CD14-positive monocyte (primary cell): ENCODE results near the gene RFLNA. TPM values are rescaled to one million over a fixed set of nuclear protein-coding genes. Genes with fewer than 3 reads are reported as not detected.

Experiments used
- DNase-seq, 3 donors: peaks; one replicate each; pipeline ENCODE4 v3.0.0-alpha.2; 2011 to 2022
- H2AFZ ChIP-seq: 2 replicates; pipeline ENCODE4 v1.6.0; 2012; ENCODE audit warnings: mild to moderate bottlenecking, low read depth, low read length, inconsistent platforms; ENCODE audit not compliant: insufficient read depth, poor library complexity, severe bottlenecking
- H3K27ac ChIP-seq, 2 donors: 1 replicate in 1 of 2; 2 replicates in 1 of 2; pipeline ENCODE4 v1.5.1; 2012 to 2013; ENCODE audit warnings: low read length in 2 of 2, control low read depth in 1 of 2, inconsistent platforms in 1 of 2, low read depth in 1 of 2, mild to moderate bottlenecking in 1 of 2
- H3K27me3 ChIP-seq, 2 donors: one replicate each; pipeline versions ENCODE4 v1.6.0 to v1.6.1; 2011 to 2013; ENCODE audit warnings: low read length in 2 of 2; ENCODE audit not compliant: control insufficient read depth in 2 of 2, insufficient read depth in 2 of 2
- H3K36me3 ChIP-seq, 2 donors: replicated peaks in 1 of 2; 1 replicate in 1 of 2; 2 replicates in 1 of 2; pipeline versions ENCODE4 v1.5.1 to v1.6.1; 2012 to 2013; ENCODE audit warnings: low read length in 2 of 2, control low read depth in 1 of 2, inconsistent platforms in 1 of 2, mild to moderate bottlenecking in 1 of 2; ENCODE audit not compliant: insufficient read depth in 2 of 2, control insufficient read depth in 1 of 2
- H3K4me1 ChIP-seq, 2 donors: 1 replicate in 1 of 2; 2 replicates in 1 of 2; pipeline versions ENCODE4 v1.5.1 to v1.6.1; 2012 to 2013; ENCODE audit warnings: low read length in 2 of 2, control low read depth in 1 of 2, inconsistent platforms in 1 of 2, mild to moderate bottlenecking in 1 of 2, moderate library complexity in 1 of 2; ENCODE audit not compliant: insufficient read depth in 2 of 2, control insufficient read depth in 1 of 2
- H3K4me2 ChIP-seq: replicated peaks from 2 replicates; pipeline ENCODE3; 2012; ENCODE audit warnings: low read length, moderate library complexity, mild to moderate bottlenecking; ENCODE audit not compliant: poor library complexity, severe bottlenecking; ENCODE audit errors: extremely low read depth
- H3K4me3 ChIP-seq, 3 experiments: fragments of 200-600 bp in 1 of 3; sonication (generic) in 1 of 3; replicated peaks in 1 of 3; 1 replicate in 2 of 3; 2 replicates in 1 of 3; pipeline ENCODE4 v1.5.1; 2011 to 2013; ENCODE audit warnings: low read length in 3 of 3, mild to moderate bottlenecking in 3 of 3, control low read depth in 2 of 3, low read depth in 2 of 3, inconsistent platforms in 1 of 3, moderate library complexity in 1 of 3
- H3K79me2 ChIP-seq: 2 replicates; pipeline ENCODE4 v1.6.0; 2012; ENCODE audit warnings: mild to moderate bottlenecking, control low read depth, inconsistent platforms, low read length, moderate library complexity; ENCODE audit not compliant: insufficient read depth
- H3K9ac ChIP-seq: 2 replicates; pipeline ENCODE4 v1.6.0; 2017; ENCODE audit warnings: low read length, mild to moderate bottlenecking; ENCODE audit not compliant: insufficient read depth, poor library complexity, severe bottlenecking
- H3K9me3 ChIP-seq, 2 donors: replicated peaks in 1 of 2; 1 replicate in 1 of 2; 2 replicates in 1 of 2; pipeline versions ENCODE4 v1.5.1 to v1.6.1; 2012 to 2013; ENCODE audit warnings: low read length in 2 of 2, control low read depth in 1 of 2; ENCODE audit not compliant: control insufficient read depth in 1 of 2, insufficient read depth in 1 of 2
- H4K20me1 ChIP-seq: 2 replicates; pipeline ENCODE4 v1.6.0; 2012; ENCODE audit warnings: mild to moderate bottlenecking, low read length, control low read depth, moderate library complexity; ENCODE audit not compliant: insufficient read depth
- H3K27ac Mint-ChIP-seq, 7 donors: one replicate each; pipeline ENCODE4 v1.8.0; 2020; ENCODE audit warnings: mild to moderate bottlenecking in 7 of 7, mixed read lengths in 7 of 7, moderate library complexity in 6 of 7, inconsistent platforms in 2 of 7
- H3K27me3 Mint-ChIP-seq, 3 donors: one replicate each; pipeline ENCODE4 v1.8.0; 2021 to 2022; ENCODE audit warnings: low read depth in 3 of 3, mild to moderate bottlenecking in 3 of 3, mixed read lengths in 3 of 3, moderate library complexity in 3 of 3, inconsistent platforms in 1 of 3
- H3K36me3 Mint-ChIP-seq, 2 donors: one replicate each; pipeline ENCODE4 v1.8.0; 2020; ENCODE audit warnings: mixed read lengths in 2 of 2, inconsistent platforms in 1 of 2, mild to moderate bottlenecking in 1 of 2
- H3K4me1 Mint-ChIP-seq: one replicate; pipeline ENCODE4 v1.8.0; 2020; ENCODE audit warnings: mild to moderate bottlenecking, mixed read lengths
- H3K4me3 Mint-ChIP-seq, 2 donors: one replicate each; pipeline ENCODE4 v1.8.0; 2020; ENCODE audit warnings: mild to moderate bottlenecking in 2 of 2, mixed read lengths in 2 of 2, moderate library complexity in 1 of 2
- H3K9me3 Mint-ChIP-seq, 7 donors: one replicate each; pipeline ENCODE4 v1.8.0; 2020 to 2022; ENCODE audit warnings: mixed read lengths in 7 of 7, mild to moderate bottlenecking in 6 of 7, moderate library complexity in 6 of 7, inconsistent platforms in 2 of 7
- CTCF ChIP-seq: fragments of 200-600 bp; IDR thresholded peaks from one replicate; pipeline ENCODE4 v1.8.0; 2022; ENCODE audit warnings: antibody characterized with exemption, mild to moderate bottlenecking
- WGBS: methylation state at CpG from one replicate; pipeline ENCODE4 v1.1.5; 2013; ENCODE audit warnings: missing lambda C conversion rate; ENCODE audit not compliant: insufficient coverage; 5-methylcytosine and 5-hydroxymethylcytosine counted together
- intact Hi-C, 2 donors: fragments of 100-400 bp; cut with micrococcal nuclease; formaldehyde crosslinking; loops; one replicate each; pipeline versions ENCODE4 v1.15.0 to v1.15.1; 2023
- polyA plus RNA-seq, 3 donors: library from polyadenylated mRNA; depleted of rRNA in 1 of 3; unstranded in 2 of 3; stranded (reverse) in 1 of 3; fragments of 300-500 nt in 2 of 3; fragments of >200 nt in 1 of 3; fragmentation: Illumina TruSeq in 2 of 3; gene quantifications; 1 replicate in 2 of 3; 2 replicates in 1 of 3; pipeline ENCODE4 v1.2.3, GENCODE V29; 2012 to 2021

RFLNA gene
- polyA plus RNA-seq, 3 donors = not detected

- Histone ChIP-seq H3K4me2 (no peak overlapping the region), H3K4me1 (peaks cover 48 to 58% of the 10 kb centered on the region in 2 donors), H4K20me1 (no peaks in the 10 kb centered on the region), H3K9me3 (peaks cover 10 to 19% of the 10 kb centered on the region in 2 donors), H3K4me3 (no peak overlapping the region), H3K9ac (no peak overlapping the region), H2AFZ (no peak overlapping the region), H3K36me3 (no peaks in the 10 kb centered on the region), H3K27ac (no peak overlapping the region), H3K79me2 (no peaks in the 10 kb centered on the region), H3K27me3 (no peaks in the 10 kb centered on the region)
- Mint-ChIP-seq H3K27me3 (peaks cover 0 to 9% (median 0%) of the 10 kb centered on the region in 3 donors), H3K4me1 (peaks cover 49% of the 10 kb centered on the region), H3K27ac (peak overlapping the region in 5 of 7 donors; percentile 20 to 96 (median 92)), H3K36me3 (peaks cover 0 to 3% of the 10 kb centered on the region in 2 donors), H3K9me3 (peaks cover 5 to 23% (median 19%) of the 10 kb centered on the region in 7 donors), H3K4me3 (no peak overlapping the region)
- TF ChIP-seq CTCF = no peak
- intact Hi-C loops = no loop called here
- WGBS = 36% methylated on average over 9 of the region's 20 CpGs
- no peak for DNase-seq
These were observed 45.7 kb upstream of the RFLNA start for GRCh38 chr12:124248941-124249825.

GRCh38 chr12:124251186-124251585 is 43.7 kb upstream of the RFLNA start:
- Histone ChIP-seq H3K4me3 (no peak overlapping the region), H3K4me2 (peak overlapping the region; percentile 44), H3K4me1 (peaks cover 41 to 49% of the 10 kb centered on the region in 2 donors), H3K36me3 (no peaks in the 10 kb centered on the region), H3K79me2 (no peaks in the 10 kb centered on the region), H3K27me3 (no peaks in the 10 kb centered on the region), H3K9me3 (peaks cover 10 to 14% of the 10 kb centered on the region in 2 donors), H3K9ac (no peak overlapping the region), H4K20me1 (no peaks in the 10 kb centered on the region), H2AFZ (no peak overlapping the region), H3K27ac (peak overlapping the region; percentile 36 to 77)
- no CpG with 5 or more reads among the region's 7 CpGs for WGBS
- DNase-seq = no peak
- H3K9me3 Mint-ChIP-seq = peaks cover 5 to 19% (median 15%) of the 10 kb centered on the region in 7 donors
- peaks cover 0 to 9% (median 0%) of the 10 kb centered on the region in 3 donors for H3K27me3 Mint-ChIP-seq
- H3K4me3 Mint-ChIP-seq = no peak overlapping the region
- peak overlapping the region; percentile 79 to 96 (median 92) for H3K27ac Mint-ChIP-seq
- TF ChIP-seq CTCF = no peak
- H3K36me3 Mint-ChIP-seq = peaks cover under 1 to 1% of the 10 kb centered on the region in 2 donors
- H3K4me1 Mint-ChIP-seq = peaks cover 43% of the 10 kb centered on the region
- intact Hi-C loops = no loop called here
